OCI-LY7 (cell line): ENCODE results near the gene UBE2E1.

ENCODE experiments used
- EZH2phosphoT487 ChIP-seq: fragments of 200-600 bp; sonication (generic); IDR thresholded peaks from 2 replicates; pipeline ENCODE4 v1.6.1; 2018; ENCODE audit warnings: low read depth, borderline replicate concordance, mild to moderate bottlenecking, mixed run types, antibody characterized with exemption, low read length, moderate library complexity, mixed read lengths
- TF ChIP-seq, protein P1 (sequence below): fragments of 200-600 bp; sonication (generic); conservative IDR thresholded peaks from 2 replicates; pipeline ENCODE4 v1.5.1; 2014; ENCODE audit warnings: mild to moderate bottlenecking, antibody characterized with exemption, low read length, moderate library complexity, mixed read lengths

DNA sequence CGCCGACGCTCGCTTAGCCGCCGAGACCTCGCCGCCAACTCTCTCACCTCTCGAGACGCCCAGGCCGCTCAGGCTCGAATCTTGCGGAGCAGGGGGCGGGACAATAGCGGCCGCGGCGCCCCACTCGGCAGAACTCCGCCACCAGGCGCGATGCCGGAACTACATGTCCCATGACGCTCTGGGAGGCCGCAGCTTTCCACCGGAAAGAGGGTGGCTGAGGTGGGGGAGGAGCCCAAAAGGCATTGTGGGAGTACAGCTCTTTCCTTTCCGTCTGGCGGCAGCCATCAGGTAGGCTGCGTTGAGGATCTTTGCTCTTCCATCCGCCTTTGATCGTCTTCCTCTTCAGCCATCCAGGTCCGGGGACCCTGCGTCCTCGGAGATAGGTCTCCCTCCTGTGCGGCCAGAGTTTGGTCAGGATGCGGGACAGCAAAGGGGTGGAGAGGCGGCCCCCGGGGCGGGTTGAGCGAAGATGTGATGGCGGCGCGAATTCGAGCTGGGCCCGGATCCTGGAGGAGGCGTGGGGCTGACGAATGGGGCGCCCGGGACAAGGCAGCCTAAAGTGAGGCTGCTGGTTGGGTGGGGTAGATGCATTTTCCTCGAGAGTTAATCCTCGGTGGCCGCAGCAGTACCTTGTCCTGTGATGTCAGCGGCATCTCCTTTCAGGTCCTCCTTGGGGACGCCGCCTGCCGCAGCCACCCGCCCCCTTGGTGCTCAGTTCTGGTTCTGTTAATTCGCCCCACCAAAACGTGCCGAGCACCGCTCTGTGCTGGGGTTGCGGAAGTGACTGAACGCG lies 111.3 kb downstream of the UBE2E1 start, which contains the start of the genes NKIRAS1 and RPL15:
- TF ChIP-seq, protein P1, sequence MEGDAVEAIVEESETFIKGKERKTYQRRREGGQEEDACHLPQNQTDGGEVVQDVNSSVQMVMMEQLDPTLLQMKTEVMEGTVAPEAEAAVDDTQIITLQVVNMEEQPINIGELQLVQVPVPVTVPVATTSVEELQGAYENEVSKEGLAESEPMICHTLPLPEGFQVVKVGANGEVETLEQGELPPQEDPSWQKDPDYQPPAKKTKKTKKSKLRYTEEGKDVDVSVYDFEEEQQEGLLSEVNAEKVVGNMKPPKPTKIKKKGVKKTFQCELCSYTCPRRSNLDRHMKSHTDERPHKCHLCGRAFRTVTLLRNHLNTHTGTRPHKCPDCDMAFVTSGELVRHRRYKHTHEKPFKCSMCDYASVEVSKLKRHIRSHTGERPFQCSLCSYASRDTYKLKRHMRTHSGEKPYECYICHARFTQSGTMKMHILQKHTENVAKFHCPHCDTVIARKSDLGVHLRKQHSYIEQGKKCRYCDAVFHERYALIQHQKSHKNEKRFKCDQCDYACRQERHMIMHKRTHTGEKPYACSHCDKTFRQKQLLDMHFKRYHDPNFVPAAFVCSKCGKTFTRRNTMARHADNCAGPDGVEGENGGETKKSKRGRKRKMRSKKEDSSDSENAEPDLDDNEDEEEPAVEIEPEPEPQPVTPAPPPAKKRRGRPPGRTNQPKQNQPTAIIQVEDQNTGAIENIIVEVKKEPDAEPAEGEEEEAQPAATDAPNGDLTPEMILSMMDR = no peak
- no peak for TF ChIP-seq EZH2phosphoT487
